ENCODE measurements around the gene THBS3. TPM values are rescaled to one million over a fixed set of nuclear protein-coding genes. Genes with fewer than 3 reads are reported as not detected.
A peak's percentile ranks its signal among the peaks of the same experiment; 100 is the strongest.

Gene THBS3
- total and polyA plus RNA-seq, 2 of the 13 experiments (the other 11 are each of a cell fraction or from before 2014, with no cell fraction given): 0.86 to 3.6 TPM

DNA sequence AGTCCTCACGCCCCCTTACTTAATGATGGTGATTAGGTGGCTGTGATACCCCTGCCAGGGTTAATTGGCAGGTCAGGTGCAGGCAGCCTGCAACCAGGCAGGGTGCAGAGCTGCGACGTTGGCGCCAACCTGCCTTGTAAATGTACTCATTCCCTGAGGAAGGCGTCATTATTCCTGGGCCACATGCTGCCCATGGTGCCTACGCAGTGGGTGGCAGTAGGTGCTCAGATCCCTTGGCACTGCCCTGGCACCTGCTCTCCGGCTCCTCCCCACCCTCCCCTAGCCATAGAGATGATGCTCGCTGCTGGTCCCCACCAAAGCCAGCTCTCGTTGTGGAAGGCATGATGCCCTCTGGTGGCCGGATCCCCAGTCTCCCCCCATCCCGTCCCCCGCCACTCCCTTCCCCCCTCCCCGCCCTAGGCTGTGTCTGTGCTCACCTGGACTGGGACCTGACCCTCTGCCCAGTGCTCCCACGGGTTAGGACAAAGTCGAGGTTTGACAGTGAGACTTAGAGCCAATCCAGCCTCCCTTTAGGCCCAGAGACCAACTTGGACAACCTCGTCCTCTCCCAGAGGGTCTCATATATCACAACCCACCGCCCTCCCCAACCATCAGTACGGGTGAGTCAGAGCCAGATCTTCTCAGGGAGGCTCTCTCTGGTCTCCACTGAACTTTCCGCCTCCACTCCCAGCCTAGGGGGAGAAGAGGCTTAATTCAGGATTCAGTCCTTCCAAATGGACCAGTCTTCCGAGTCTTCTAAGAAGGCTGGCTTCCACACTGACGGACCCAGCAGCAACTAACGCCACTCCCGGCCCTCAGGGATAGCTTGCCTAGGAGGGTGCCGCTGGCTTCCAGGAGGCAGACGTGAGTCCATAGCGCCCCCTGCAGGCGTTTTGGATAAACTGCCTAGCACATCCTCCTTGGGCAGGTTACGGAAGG is 40.3 kb downstream of the THBS3 start (continued):
- TF ChIP-seq, protein P1, sequence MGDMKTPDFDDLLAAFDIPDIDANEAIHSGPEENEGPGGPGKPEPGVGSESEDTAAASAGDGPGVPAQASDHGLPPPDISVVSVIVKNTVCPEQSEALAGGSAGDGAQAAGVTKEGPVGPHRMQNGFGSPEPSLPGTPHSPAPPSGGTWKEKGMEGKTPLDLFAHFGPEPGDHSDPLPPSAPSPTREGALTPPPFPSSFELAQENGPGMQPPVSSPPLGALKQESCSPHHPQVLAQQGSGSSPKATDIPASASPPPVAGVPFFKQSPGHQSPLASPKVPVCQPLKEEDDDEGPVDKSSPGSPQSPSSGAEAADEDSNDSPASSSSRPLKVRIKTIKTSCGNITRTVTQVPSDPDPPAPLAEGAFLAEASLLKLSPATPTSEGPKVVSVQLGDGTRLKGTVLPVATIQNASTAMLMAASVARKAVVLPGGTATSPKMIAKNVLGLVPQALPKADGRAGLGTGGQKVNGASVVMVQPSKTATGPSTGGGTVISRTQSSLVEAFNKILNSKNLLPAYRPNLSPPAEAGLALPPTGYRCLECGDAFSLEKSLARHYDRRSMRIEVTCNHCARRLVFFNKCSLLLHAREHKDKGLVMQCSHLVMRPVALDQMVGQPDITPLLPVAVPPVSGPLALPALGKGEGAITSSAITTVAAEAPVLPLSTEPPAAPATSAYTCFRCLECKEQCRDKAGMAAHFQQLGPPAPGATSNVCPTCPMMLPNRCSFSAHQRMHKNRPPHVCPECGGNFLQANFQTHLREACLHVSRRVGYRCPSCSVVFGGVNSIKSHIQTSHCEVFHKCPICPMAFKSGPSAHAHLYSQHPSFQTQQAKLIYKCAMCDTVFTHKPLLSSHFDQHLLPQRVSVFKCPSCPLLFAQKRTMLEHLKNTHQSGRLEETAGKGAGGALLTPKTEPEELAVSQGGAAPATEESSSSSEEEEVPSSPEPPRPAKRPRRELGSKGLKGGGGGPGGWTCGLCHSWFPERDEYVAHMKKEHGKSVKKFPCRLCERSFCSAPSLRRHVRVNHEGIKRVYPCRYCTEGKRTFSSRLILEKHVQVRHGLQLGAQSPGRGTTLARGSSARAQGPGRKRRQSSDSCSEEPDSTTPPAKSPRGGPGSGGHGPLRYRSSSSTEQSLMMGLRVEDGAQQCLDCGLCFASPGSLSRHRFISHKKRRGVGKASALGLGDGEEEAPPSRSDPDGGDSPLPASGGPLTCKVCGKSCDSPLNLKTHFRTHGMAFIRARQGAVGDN (CRISPR knock-in tag; IDR thresholded peaks at IDR 0.05): peak; percentile 52; the same call in 1 of the 2 replicates
- TF ChIP-seq PRPF4 (IDR thresholded peaks at IDR 0.05; ENCODE audit: low read depth, low read length, poor library complexity, severe bottlenecking) (no peak), ZNF839 (CRISPR knock-in tag; IDR thresholded peaks at IDR 0.05; ENCODE audit: borderline replicate concordance) (no peak), PHF20 (CRISPR knock-in tag; IDR thresholded peaks at IDR 0.05) (no peak), ZNF143 (CRISPR knock-in tag; IDR thresholded peaks at IDR 0.05) (no peak), RARG (CRISPR knock-in tag; IDR thresholded peaks at IDR 0.05; ENCODE audit: low read depth) (no peak), ZNF10 (CRISPR knock-in tag; IDR thresholded peaks at IDR 0.05; ENCODE audit: borderline replicate concordance, low read depth) (no peak), HES4 (CRISPR knock-in tag; IDR thresholded peaks at IDR 0.05; ENCODE audit: borderline replicate concordance) (no peak), SSRP1 (CRISPR knock-in tag; IDR thresholded peaks at IDR 0.05) (no peak), ZNF343 (CRISPR knock-in tag; IDR thresholded peaks at IDR 0.05) (no peak), ADNP (CRISPR knock-in tag; IDR thresholded peaks at IDR 0.05) (no peak), ZNF572 (CRISPR knock-in tag; IDR thresholded peaks at IDR 0.05) (no peak), ZNF251 (CRISPR knock-in tag; IDR thresholded peaks at IDR 0.05) (no peak), ZNF264 (CRISPR knock-in tag; IDR thresholded peaks at IDR 0.05) (no peak), ZNF329 (CRISPR knock-in tag; IDR thresholded peaks at IDR 0.05; ENCODE audit: low read depth) (no peak), TMF1 (CRISPR knock-in tag; IDR thresholded peaks at IDR 0.05; ENCODE audit: low read depth) (no peak), SYNCRIP (IDR thresholded peaks at IDR 0.05; ENCODE audit: insufficient read depth, low read depth, low read length) (no peak), CCAR2 (optimal IDR thresholded peaks at IDR 0.05; ENCODE audit: low read depth, low read length) (no peak), ZNF768 (CRISPR knock-in tag; IDR thresholded peaks at IDR 0.05) (no peak), BRD4 (CRISPR knock-in tag; IDR thresholded peaks at IDR 0.05) (no peak), ZFYVE20 (CRISPR knock-in tag; IDR thresholded peaks at IDR 0.05; ENCODE audit: borderline replicate concordance, low read depth) (no peak)
- TF ChIP-seq, protein P2, sequence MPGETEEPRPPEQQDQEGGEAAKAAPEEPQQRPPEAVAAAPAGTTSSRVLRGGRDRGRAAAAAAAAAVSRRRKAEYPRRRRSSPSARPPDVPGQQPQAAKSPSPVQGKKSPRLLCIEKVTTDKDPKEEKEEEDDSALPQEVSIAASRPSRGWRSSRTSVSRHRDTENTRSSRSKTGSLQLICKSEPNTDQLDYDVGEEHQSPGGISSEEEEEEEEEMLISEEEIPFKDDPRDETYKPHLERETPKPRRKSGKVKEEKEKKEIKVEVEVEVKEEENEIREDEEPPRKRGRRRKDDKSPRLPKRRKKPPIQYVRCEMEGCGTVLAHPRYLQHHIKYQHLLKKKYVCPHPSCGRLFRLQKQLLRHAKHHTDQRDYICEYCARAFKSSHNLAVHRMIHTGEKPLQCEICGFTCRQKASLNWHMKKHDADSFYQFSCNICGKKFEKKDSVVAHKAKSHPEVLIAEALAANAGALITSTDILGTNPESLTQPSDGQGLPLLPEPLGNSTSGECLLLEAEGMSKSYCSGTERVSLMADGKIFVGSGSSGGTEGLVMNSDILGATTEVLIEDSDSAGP (CRISPR knock-in tag; IDR thresholded peaks at IDR 0.05; ENCODE audit: borderline replicate concordance): peak; percentile 51; the same call in 1 of the 2 replicates
- TF ChIP-seq, protein P3, sequence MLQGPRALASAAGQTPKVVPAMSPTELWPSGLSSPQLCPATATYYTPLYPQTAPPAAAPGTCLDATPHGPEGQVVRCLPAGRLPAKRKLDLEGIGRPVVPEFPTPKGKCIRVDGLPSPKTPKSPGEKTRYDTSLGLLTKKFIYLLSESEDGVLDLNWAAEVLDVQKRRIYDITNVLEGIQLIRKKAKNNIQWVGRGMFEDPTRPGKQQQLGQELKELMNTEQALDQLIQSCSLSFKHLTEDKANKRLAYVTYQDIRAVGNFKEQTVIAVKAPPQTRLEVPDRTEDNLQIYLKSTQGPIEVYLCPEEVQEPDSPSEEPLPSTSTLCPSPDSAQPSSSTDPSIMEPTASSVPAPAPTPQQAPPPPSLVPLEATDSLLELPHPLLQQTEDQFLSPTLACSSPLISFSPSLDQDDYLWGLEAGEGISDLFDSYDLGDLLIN (CRISPR knock-in tag; IDR thresholded peaks at IDR 0.05; ENCODE audit: borderline replicate concordance): no peak
